Measurements from ENCODE around the gene NELFB.

NELFB gene

GRCh38 chr9:137270929-137271695, 16.0 kb downstream of the NELFB start:
- DNase-seq: no peak

GRCh38 chr9:137271696-137272076, 16.6 kb downstream of the NELFB start:
- DNase-seq: no peak

GRCh38 chr9:137272241-137273094, 17.3 kb downstream of the NELFB start:
- no peak for DNase-seq

GRCh38 chr9:137273095-137273490, 18.0 kb downstream of the NELFB start:
- no peak for DNase-seq

- DNase-seq: no peak
These were observed 18.6 kb downstream of the NELFB start for GRCh38 chr9:137273611-137274320.

GRCh38 chr9:137275203-137275587, 20.1 kb downstream of the NELFB start:
- DNase-seq: no peak

GRCh38 chr9:137275588-137276472, 20.7 kb downstream of the NELFB start:
- DNase-seq: no peak

GRCh38 chr9:137276473-137277328, 21.6 kb downstream of the NELFB start:
- no peak for DNase-seq

- no peak for DNase-seq
These were observed 22.4 kb downstream of the NELFB start, which contains the start of gene TOR4A for GRCh38 chr9:137277329-137278041. Gene TOR4A, plus strand, starts transcription at chr9:137277726. Its CDS starts 964 bp downstream, at chr9:137278690.

- DNase-seq: no peak
These were observed 23.1 kb downstream of the NELFB start for GRCh38 chr9:137278061-137278701.

- DNase-seq: no peak
These were observed 23.9 kb downstream of the NELFB start for GRCh38 chr9:137278721-137279711.

GRCh38 chr9:137279741-137280473, 24.8 kb downstream of the NELFB start:
- DNase-seq: no peak

GRCh38 chr9:137280474-137281344, 25.6 kb downstream of the NELFB start:
- no peak for DNase-seq

GRCh38 chr9:137281345-137282116, 26.4 kb downstream of the NELFB start:
- no peak for DNase-seq

GRCh38 chr9:137286975-137287383, 31.9 kb downstream of the NELFB start:
- DNase-seq: peak; percentile 56

GRCh38 chr9:137293094-137293481, 38.0 kb downstream of the NELFB start:
- no peak for DNase-seq

Measured in NCI-H774 (cell line).